D341Med (cell line): ENCODE results near the gene RPRD2.
A peak's percentile ranks its signal among the peaks of the same experiment; 100 is the strongest.

ENCODE experiments used
- DNase-seq: peaks from one replicate; pipeline ENCODE4 v3.0.0; 2012; ENCODE audit warnings: low spot score

Gene RPRD2

DNA sequence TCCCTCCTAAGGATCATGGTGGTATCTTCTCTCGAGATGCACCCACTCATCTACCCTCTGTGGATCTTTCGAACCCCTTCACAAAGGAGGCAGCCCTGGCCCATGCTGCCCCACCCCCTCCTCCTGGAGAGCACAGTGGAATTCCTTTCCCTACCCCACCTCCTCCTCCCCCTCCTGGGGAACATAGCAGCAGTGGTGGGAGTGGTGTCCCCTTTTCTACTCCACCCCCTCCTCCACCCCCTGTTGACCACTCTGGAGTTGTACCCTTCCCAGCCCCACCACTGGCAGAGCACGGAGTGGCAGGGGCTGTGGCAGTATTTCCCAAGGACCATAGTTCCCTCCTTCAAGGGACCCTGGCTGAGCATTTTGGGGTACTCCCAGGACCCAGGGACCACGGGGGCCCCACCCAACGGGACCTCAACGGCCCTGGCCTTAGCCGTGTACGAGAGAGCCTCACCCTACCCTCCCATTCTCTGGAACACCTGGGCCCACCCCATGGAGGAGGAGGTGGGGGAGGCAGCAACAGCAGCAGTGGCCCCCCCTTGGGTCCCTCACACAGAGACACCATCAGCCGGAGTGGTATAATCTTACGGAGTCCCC lies 108.8 kb downstream of the RPRD2 start:
- DNase-seq, result no peak

DNA sequence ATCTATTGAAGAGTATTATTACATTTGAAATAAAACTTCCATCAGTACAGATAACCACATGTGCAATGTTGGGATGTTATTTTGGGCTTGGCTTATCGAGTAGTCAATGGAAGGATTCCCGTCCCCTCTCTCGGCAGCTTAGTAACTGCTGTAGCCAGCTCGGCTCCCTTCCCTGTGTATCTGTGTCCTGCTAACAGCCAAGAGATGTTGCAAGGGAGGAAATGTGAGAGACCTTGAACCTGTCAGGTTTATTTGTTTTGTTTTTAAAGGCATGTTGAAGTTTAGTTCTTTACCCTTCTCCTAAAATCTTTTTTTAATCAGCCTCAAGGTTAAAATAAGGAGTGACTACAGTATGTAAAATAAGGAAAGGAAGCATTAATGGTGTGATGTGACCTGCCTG lies 109.7 kb downstream of the RPRD2 start:
- no peak for DNase-seq

DNA sequence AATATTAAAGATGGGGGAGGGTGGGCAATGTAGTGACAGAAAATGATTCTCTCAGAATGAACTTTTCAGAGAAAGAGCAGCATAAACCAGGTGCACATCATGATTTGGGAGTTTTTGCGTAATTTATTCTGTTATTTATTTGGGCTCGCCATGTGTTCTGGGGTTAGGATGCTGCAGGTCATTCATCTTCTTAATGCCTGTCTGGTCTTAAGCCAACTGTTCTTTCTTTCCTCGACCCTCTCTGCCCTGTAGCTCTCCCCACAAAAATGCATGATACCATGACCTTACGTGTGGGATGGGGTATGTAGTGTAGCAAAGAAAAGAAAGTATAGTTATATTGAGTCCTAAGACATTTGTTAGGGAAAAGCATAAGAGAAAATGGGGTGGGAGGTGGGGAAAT lies 110.9 kb downstream of the RPRD2 start:
- DNase-seq, result no peak

DNA sequence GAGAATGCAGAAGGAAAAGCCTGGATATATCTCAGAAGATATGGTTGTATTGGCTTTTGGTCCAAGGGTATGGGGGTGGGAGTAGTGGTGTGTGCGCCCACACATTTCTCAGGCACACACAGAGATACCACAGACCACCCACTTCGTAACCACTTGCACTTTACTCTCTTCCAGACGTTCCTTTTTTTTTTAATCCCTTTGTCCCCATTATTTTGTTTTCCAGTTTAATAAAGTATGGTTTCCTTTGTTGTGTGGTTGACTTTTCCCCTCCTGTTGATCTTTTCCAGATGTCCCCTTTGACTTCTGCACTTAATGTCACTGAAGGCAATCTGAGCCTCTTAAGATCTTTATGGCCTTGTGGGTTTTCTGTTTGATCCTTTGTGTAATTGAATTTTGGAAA lies 112.8 kb downstream of the RPRD2 start:
- no peak for DNase-seq

DNA sequence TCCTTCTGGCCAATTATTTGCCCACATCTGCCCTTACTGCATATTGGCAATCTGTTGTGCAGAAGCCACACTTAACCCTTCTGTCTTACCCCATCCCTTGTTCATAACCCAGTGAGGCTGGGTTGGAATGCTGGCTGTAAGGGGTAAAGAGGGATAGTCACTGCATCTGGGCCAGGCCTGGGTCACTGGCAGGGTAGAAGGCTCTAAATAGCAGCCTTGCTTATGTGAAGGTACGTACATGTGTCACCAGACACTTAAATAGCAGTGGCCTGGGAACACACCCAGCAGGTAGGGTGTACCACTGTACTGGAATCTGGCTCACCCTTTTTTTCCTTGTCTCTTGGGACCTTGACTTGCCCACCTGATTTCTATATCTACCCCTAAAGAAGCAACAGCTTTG lies 113.4 kb downstream of the RPRD2 start:
- no peak for DNase-seq

DNA sequence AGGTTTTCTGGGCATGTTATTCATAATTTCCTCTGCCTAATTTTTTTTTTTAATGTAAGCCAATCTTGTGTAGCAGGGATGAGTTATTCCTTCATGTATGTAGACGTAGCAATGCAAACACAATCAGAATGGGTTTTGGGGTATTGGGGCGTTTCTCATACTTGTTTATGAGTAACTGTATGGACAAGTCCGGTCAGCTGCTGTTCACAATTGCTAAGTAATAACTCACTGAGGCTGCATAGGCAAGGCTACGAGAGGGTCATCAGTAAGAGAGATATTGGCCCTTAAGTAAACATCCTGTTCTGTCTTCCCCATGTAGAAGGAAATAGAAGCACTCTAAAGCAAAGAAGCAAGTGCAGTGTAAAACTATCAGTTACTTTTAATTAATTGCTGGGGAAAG lies 113.8 kb downstream of the RPRD2 start:
- no peak for DNase-seq

DNA sequence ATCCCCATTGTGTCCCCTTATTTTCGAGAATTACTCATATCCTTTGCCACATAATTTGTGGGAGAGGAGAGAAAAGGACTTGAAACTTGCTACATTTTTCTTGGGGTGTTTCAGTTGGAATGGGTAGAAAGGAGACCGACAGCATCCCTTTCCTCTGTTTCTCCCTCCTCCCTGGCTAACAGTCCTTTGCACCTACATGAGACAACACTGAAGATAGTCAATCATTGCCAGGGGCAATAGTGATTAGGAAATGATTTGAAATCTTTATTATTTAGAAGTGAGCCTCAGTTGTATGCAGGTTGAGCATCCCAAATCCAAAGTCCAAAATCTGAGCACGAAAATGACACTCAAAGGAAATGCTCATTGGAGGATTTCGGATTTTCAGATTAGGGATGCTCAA lies 115.4 kb downstream of the RPRD2 start:
- no peak for DNase-seq

DNA sequence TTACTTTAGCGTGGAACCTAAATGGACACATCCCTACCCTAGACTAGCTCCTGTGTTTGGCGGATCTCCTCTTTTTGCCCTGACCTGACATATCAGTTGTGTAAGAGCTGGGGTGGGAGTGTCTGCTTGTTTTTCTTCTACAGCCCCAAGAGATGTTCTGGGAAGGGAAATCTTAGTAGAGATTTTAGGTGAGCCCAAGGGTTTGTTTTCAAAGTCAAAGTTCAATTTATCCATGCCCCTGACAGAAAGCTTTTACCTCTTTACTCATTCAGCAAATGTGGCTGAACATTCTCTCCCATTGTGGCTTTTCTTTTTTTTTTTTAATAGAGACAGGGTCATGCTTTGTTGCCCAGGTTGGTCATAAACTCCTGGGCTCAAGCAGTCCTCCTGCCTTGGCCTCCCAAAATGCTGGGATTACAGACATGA lies 116.0 kb downstream of the RPRD2 start:
- DNase-seq, result no peak

DNA sequence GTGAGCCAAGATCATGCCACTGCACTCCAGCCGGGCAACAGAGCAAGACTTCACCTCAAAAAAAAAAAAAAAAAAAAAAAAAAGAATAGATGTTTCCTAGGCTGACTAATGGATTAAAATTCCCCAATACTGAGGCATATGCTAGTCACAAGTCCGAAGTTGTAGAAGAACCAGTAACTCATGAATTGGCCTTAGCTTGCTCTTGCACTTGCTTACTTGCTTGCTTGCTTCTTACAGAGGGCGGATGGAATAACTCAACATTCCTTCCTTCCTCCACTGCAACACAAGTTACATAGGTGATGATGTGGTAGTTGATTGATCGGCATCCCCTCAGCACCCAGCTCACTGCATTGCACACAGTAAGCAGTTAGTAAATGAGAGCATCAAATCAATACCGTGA lies 120.5 kb downstream of the RPRD2 start:
- no peak for DNase-seq

DNA sequence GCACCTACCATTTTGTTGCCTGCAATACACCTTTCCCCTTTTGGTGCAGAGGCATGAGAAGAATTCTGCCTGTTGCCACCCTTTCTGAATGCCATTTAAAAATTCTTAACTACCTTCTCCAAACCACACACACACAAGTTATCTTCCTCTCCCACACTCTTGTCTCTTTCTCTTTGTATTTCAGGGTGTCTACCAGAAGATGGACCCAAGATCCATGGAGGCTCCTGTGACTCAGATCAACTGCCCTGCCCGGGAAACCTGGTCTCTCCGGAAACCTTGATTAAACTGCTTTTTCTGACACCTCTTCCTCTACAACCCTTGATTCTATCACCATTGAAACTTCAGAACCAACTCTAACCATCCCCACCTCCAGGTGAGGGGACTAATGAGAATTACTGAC lies 120.9 kb downstream of the RPRD2 start:
- DNase-seq, result no peak

DNA sequence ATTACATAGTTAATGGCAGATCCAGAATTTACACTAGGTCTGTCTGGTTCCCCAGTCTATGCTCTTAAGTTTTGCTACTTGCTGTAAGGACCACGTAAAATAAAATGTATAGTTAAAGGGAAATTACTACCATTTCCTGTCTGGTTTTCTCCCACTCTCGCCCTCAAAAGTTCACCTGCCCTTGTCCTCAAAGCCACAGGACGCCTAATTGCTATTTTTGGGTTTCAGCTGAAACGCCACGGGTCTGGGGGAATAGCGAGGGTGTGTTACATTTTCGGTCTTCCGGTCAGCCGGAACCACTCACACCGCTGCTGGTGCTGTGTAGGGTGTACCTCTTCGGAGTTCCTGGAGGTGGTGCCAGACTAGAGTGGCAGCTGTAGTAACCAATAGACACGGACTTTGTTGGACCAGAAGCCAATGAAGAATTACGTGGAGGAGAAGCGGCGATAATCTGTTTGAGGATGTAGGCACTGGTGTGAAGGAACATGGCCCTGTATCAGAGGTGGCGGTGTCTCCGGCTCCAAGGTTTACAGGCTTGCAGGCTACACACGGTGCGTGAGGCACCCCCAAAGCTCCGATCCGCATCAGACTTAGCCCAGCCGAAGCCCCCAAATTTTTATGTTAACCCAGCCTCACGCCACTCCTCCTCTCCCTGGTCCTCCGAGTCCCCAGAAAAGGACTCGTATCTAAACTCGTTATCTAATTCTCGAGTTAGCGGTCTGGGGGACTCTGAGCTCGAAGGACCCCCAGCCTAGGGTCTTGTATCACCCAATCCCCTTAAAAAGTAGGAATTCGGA lies 123.2 kb downstream of the RPRD2 start, which contains the start of gene TARS2:
TSS of gene TARS2 (plus strand) at position 454 of the 797 bp plus-strand sequence. CDS start at position 486, 32 bp downstream.
- DNase-seq, result peak; percentile 97

DNA sequence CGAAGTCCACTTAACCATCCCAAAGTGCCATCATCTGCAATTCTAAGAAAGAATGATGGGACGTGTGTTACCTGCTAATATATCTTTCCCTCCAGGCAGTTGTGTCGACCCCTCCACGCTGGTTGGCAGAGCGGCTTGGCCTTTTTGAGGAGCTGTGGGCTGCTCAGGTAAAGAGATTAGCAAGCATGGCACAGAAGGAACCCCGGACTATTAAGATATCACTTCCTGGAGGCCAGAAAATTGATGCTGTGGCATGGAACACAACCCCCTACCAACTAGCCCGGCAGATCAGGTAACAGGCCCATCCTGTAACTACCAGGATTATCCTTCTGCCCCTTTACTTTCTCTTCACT lies 123.8 kb downstream of the RPRD2 start:
- no peak for DNase-seq

DNA sequence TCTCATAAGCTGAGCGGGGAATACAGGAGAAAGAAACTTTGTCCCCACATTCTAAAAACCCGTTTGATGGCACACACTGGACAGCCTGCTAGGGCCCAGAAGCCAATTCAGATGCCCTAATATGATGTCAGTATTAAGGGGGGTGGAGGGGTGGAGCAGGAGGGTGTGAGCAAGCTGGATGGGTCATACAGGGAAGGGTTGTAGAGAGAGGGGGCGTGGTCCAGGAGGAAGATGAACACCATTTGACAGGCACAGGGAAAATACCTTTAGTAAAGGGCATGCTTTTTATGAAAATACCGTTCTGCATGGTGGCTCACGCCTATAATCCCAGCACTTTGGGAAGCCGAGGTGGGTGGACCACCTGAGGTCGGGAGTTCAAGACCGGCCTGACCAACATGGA lies 129.2 kb downstream of the RPRD2 start:
- DNase-seq, result no peak

DNA sequence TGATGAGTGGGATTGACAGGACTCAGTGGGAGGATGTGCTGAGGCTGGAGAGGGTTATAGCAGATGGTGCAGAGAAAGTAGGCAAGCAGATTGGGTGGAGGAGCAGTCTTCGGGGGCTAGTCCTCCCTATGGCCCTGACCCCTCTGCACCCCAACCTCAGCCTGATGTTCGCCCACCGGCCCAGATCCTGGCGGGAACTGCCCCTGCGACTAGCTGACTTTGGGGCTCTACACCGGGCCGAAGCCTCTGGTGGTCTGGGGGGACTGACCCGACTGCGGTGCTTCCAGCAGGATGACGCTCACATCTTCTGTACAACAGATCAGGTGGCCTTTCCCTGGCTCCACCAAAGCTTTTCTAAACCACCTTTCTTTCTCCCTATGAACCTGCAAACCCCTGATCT lies 134.4 kb downstream of the RPRD2 start:
- no peak for DNase-seq

DNA sequence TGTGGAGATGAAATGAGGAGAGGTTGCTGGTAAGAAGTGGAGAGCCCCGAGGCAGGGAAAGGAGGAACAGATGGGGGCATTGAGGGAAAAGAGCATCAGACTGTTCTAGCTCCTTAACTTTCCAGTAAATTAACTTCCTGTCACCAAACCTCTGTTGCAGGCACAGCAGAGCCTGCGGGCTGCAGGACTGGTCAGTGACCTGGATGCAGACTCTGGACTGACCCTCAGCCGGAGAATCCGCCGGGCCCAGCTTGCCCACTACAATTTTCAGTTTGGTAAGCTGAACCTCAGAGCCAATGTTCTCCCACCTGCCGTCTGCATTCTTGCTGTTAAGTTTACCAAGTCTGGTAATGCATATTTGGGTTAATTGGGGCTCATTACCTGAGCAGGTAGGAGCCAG lies 141.5 kb downstream of the RPRD2 start:
- no peak for DNase-seq

DNA sequence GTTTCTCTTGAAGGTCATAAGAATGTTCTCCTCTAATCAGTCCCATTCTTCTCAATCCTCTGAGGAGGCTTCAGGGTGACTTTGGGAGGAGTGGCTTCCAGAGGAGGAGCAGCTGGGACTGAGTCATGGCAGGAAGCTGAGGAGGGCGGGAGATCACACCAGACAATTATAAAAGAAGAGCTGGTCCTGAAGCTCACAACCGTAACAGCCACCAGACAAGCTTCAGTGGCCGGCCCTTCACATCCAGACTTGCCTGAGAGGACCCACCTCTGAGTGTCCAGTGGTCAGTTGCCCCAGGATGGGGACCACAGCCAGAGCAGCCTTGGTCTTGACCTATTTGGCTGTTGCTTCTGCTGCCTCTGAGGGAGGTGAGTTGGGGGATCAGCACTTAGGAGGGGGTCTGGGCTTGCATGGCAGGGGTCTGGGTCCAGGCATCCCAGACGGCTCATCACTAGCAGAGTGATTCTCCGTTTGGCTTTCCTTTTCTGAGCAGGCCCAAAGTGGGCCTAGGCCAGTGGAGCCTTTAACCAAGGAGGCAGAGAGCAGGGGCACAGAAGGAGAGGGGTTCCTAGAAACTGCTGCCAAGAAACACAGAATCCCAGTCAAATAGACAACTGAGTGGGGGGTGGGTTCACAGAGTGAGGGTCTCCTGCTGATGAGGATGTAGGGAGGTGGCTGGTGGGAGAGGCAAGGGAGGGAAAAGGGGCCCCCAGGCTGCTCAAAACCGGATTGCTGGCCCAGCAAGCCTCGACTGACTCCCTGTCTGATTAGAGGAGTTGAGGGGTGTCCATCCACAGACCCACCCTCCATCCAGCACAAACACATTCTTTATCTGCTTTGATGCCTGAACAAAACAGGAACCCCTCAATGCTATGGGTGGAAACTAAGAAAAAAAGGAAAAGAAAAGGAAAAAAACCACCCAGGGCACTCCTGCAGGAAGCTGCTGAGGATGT lies 144.2 kb downstream of the RPRD2 start, which contains the start of gene ECM1:
TSS of gene ECM1 (plus strand) at position 198 of the 953 bp plus-strand sequence. CDS start at position 299, 101 bp downstream.
- DNase-seq, result peak; percentile 33

DNA sequence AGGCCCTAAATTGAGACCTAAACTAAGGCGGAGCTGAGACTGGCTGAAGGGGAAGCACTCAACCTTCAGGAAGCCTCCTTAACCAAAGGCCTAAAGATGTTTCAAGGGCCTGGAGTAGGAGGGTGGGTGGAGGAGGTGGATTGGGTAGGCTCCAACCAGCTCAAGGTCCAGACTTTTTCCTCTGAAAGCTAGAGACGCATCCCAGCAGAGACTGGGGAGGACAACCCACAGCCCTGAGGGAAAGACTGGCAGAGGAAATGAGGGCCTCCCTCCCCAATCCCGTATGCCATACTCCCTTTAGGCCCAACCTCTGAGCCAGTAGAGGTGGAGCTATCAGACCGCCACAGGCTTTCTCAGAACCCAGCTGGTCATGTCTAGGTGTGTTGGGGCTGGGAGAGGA lies 145.0 kb downstream of the RPRD2 start:
- peak; percentile 27 for DNase-seq

DNA sequence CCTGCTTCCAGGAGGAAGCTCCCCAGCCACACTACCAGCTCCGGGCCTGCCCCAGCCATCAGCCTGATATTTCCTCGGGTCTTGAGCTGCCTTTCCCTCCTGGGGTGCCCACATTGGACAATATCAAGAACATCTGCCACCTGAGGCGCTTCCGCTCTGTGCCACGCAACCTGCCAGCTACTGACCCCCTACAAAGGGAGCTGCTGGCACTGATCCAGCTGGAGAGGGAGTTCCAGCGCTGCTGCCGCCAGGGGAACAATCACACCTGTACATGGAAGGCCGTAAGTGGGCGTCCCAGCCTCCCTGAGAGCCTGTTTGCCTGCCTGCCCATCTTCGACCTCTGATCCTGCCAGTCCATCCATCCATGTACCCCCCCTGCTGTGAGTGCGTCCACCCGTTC lies 147.6 kb downstream of the RPRD2 start:
- DNase-seq, result no peak

DNA sequence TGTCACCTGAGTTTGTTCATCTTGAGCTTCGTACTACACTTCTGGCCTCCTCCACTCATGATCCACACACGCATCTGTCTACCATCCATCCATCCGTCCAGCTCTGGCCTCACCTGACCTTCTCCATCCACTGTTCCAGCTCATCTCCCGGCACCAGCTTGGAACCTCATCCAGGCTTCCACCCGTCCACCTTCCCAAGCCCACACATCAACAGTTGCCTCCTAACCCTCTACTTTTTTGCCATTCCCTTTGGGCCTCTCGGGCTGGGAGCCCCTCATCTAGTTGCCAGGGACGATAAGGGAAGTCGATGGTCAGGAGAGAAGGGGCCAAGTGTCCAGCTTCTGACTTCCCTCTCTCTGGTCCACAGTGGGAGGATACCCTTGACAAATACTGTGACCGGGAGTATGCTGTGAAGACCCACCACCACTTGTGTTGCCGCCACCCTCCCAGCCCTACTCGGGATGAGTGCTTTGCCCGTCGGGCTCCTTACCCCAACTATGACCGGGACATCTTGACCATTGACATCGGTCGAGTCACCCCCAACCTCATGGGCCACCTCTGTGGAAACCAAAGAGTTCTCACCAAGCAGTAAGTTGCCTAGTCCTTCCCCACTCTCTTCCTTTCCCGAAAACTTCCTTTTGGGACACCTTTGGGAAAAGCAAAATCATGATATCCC lies 148.2 kb downstream of the RPRD2 start:
- DNase-seq, result no peak

DNA sequence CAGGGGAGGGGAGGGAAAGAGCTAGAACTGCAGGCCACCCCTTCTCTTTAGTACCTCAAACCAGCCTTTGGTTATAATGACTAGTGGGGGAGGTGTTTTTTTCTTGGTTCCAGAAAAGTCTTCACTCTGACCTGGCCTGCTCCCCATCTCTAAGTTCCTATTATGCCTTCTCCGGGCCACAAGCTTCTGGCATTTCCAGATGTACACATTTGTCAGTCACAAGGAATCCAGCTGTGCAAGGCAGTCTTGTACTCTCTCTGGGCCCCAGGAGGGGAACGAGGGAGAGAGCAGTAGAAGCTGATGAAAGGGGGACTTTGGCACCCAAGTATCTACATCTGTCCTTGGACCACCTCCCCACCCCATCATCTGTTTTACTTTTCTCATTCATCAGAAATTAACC lies 148.9 kb downstream of the RPRD2 start:
- no peak for DNase-seq

DNA sequence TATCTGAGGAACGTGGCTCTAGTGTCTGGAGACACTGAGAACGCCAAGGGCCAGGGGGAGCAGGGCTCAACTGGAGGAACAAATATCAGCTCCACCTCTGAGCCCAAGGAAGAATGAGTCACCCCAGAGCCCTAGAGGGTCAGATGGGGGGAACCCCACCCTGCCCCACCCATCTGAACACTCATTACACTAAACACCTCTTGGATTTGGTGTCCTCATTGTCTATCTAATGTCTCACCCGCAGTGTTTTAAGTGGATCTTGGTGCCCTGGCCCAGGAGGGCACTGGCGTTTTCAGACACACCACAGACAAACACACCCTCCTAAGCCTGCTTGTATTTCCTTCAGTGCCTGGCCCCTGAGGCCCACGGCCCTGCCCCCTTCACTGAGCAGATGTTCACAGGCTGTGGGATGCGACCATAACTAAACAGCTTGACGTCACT lies 149.4 kb downstream of the RPRD2 start:
- DNase-seq, result no peak

DNA sequence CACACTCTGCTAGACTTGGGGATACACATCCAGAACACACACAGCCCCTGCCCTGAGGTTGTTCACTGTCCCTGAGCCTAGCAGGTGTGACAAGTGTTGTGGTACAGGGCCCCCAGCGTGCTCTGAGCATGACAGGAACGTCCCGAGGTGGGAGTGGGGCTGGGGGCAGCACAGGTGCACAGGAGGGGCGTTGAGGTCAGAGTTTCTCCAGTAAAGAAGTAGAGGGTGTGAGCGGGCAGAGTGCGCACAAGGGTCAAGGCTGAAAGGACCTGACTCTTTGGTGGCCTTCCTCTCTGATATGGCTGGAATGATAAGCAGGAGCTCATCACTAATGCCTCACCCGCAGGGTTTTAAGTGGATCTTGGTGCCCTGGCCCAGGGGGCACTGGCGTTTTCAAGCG lies 150.3 kb downstream of the RPRD2 start:
- no peak for DNase-seq
